Renal cortex interstitium (tissue), 3 donors: ENCODE data around the gene ZNF80. TPM values are rescaled to one million over a fixed set of nuclear protein-coding genes. Genes with fewer than 3 reads are reported as not detected.

Experiments
- polyA plus RNA-seq, 3 donors: library from polyadenylated mRNA; unstranded; fragments of 120-200 nt; gene quantifications; one replicate each; pipeline ENCODE4 v1.2.1, GENCODE V29; 2013; ENCODE audit not compliant: insufficient read length in 3 of 3

The ZNF80 gene
- polyA plus RNA-seq, 3 donors = 0.11 TPM; not detected in 2

Other genes with a start within 250 kb of the ZNF80 start
- 10 to 100 TPM; 13.6 to 29.4 (median 18.2) TPM for gene CCDC191, start 181.1 kb downstream of the ZNF80 start, polyA plus RNA-seq
- gene QTRT2, start 180.8 kb downstream of the ZNF80 start, polyA plus RNA-seq = 10 to 100 TPM; 25.9 to 35.8 (median 28.9) TPM
- not detected for gene DRD3, start 58.5 kb downstream of the ZNF80 start, polyA plus RNA-seq
- under 1 TPM; 0.09 to 0.20 (median 0.11) TPM for gene TIGIT, start 56.5 kb upstream of the ZNF80 start, polyA plus RNA-seq